ENCODE results near the gene ZC3H4.
"Not testable (repeated sequence)": the region's sequence is repeated elsewhere in the genome, so short reads cannot be mapped to it uniquely, and the experiment has no call there.

ZC3H4 gene

DNA sequence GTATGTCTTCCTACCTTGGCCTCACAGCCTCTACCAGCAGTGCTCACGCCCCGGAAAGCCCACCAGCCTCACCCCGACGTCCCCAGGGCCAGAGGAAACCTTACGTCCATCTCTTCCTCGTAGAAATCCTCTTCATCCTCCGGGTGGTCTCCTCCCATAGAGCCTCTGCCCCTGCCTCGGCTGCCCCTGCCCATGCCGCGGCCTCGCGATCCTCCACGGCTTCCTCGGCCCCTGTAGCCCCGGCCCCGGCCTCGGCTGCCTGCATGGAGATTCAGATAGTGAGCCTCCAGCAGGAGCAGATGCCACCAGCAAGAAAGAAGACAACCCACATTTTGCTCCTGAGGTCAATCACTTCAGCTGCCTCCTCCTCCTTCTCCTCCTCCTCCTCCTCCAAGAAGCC, 27.3 kb downstream of the ZC3H4 start:
- DNase-seq (ENCODE audit: low read depth in 3 of 3, low spot score in 1 of 3) = no peak

DNA sequence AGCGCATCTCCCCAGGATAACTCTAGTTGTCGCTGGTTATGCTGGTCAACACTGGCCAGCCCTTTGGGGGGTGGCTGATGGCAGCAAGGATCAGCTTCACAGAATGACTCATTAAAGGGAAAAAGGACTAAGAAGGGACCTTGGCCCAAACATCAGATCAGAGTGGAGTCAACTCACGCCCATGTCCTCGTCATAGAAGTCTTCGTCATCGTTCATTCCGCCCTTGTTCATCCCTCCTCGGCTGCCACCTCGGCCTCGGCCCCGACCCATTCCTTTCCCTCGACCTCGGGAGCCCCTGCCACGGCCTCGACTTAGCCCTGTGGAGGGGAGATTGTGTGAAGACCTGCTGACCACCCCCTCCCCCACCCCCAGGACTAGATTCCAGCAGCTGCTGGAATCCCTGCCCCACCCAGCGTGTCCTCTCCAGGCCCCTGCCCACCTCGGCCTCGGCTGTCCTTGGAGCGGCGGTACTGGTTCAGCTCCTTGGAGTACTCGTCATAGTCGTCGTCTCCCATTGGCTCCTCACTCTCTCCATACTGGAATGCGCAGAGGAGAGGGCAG, 28.6 kb downstream of the ZC3H4 start:
- no peak for DNase-seq (ENCODE audit: low read depth in 3 of 3, low spot score in 1 of 3)

DNA sequence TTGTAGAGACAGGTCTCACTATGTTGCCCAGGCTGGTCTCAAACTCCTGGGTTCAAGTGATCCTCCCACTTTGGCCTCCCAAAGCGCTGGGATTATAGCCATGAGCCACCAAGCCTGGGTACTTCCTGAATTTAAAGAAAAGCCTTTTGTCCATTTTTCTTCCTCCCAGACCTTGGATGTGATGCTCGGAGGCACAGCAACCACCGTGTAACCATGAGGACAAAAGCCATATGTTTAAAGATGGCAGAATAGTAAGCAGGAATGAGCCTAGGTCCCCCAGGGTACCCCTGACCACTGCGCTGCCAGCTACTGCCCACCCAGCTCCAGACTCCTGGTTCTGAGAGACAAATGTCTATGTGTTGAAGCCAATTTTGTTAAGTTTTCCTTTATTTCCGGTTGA, 31.1 kb downstream of the ZC3H4 start:
- DNase-seq (ENCODE audit: low read depth in 3 of 3, low spot score in 1 of 3) = no peak

DNA sequence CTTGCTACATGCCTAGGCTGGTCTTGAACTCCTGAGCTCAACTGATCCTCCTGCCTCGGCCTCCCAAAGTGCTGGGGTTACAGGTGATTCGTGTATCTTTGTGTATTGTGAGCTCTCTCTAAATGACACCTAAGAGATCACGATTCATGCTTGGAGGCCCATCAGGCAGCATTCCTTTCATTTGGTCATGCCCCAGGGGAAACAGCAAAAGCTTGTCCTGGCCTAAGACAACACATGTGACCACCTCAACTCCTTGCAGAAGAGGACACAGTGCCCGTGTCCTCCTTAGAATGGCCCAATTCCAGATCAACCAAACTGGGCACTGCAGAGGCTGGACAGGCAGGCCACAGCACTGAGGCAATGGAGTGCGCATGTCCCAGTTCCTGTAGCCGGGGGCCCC, 32.5 kb downstream of the ZC3H4 start:
- DNase-seq (ENCODE audit: low read depth in 3 of 3, low spot score in 1 of 3) = no peak

DNA sequence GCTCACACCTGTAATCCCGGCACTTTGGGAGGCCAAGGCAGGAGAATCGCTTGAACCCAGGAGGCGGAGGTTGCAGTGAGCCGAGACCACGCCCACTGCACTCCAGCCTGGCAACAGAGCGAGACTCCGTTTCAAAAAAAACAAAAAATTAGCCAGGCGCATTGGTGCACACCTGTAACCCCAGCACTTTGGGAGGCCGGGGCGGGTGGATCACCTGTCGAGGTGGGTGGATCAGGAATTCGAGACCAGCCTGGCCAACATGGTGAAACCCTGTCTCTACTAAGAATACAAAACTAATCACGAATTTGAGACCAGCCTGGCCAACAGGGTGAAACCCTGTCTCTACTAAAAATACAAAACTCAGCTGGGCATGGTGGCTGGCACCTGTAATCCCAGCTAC, 35.2 kb downstream of the ZC3H4 start:
- not testable (repeated sequence) for DNase-seq (ENCODE audit: low read depth in 3 of 3, low spot score in 1 of 3)

DNA sequence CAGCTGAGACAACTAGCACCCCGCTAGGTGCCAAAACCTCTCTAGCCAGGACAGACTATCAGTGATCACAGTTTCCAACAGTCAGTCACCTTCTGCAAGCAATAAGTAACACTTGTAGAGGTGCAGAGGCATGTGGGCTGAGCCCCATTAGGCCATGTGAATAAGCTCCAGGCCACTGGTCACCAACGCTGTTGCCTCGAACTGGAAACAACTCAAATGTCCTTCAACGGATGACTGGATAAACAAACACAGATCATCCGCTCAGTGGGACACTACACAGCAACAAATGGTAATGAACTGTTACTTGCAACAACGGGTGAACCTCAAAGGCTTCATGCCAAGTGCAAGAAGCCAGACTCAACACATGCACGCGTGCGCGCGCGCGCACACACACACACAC, 37.6 kb downstream of the ZC3H4 start:
- no peak for DNase-seq (ENCODE audit: low read depth in 3 of 3, low spot score in 1 of 3)

DNA sequence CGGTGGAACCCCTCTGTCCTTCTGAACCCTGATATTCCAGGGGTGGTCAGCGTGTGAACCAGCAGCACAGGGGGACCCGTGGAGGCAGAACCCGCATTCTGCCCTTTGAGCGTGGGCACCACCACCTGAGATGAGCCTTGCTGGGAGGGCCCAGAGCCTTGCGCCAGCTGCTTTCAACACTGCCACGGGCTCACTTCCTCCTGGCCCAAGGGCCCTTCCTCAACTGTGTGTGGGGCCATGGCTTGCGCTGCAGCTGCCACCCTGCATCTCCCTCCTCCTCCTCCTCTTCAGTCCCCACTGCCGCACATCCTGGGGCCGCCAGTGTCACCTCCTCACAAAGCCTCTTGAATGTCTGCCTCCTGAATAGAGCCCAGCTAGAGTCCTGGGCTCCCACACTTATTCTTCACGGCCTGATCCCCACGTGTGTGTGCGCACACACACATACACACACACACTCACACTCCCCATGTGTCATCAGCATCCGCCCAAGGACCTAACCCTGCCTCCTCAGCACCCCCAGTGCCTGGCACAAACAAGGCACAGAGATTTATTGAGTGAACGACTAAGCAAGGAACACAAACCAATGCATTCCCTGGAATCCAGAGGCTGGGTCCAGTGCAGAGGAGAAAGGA, 38.3 kb downstream of the ZC3H4 start:
- DNase-seq (ENCODE audit: low read depth in 3 of 3, low spot score in 1 of 3) = no peak

DNA sequence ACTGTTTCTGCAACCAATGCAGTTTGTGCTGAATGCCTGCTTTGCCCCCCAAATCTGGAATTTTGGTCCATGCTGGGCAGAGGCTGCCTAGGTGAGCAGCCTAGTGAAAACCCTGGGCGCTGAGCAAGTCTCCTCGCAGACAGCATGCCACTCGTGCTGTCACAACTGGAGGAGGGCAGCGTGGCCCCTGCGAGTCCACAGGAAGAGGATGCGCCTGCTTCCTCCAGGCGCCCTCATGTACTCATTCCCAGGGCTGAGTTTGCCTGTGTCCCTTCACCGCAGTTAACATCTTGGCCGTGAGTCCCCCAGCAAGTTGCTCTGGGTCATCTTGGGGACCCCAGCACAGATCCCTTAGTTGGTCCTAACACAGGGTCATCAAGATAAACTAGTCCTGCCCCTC, 39.0 kb downstream of the ZC3H4 start:
- no peak for DNase-seq (ENCODE audit: low read depth in 3 of 3, low spot score in 1 of 3)

DNA sequence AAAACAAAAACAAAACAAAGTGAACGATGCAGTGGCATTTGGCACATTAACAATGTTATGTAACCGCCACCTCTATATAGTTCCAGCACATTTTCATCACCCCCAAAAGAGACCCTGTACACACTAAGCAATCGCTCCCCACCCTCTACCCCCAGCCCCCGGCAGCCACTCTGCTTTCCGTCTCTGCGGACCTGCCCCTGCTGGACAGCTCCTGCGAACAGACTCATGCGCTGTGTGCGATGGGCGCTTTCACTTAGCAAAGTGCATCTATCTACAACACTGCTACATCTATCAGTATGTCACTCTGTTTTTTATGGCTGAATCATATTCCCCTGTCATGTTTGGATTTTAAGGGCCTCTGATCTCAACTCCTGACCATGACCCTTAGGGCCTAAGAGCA, 40.0 kb downstream of the ZC3H4 start:
- DNase-seq (ENCODE audit: low read depth in 3 of 3, low spot score in 1 of 3) = no peak

DNA sequence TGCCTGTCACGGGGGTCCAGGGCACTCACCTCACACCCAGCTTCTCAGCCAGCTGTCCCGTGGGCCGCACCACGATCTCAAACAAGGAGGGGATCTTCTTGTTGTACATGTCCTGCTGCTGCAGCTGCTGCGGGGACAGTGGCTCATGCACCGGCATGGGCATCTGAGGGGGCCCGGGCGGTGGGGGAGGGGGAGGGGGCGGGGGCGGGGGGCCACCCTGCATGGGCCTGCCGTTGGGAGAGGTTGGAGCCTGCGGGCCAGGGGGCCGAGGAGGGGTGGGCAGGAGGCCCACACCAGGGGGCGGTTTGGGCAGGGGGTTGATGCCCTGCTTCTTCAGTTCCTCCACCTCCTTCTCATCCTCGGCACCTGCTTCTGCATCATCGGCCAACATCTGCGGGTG, 41.3 kb downstream of the ZC3H4 start:
- no peak for DNase-seq (ENCODE audit: low read depth in 3 of 3, low spot score in 1 of 3)

DNA sequence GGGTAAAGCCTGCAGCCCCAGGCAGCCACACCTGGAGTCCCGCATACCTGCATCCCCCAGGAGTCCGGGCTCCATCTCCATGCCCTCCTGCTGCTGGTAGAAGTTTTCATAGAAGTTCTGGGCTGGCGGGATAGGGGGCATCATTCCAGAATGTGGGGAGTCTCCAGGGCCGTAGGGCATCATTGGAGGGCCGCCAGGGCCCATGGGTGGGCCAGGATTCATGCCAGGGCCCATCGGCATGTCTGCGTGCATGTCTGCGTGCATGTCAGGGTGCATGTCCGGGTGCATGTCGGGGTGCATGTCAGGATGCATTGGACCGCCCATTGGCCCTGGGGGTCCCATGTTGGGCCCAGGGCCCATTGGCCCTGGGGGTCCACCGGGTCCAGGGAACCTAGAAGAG, 41.8 kb downstream of the ZC3H4 start:
- no peak for DNase-seq (ENCODE audit: low read depth in 3 of 3, low spot score in 1 of 3)

DNA sequence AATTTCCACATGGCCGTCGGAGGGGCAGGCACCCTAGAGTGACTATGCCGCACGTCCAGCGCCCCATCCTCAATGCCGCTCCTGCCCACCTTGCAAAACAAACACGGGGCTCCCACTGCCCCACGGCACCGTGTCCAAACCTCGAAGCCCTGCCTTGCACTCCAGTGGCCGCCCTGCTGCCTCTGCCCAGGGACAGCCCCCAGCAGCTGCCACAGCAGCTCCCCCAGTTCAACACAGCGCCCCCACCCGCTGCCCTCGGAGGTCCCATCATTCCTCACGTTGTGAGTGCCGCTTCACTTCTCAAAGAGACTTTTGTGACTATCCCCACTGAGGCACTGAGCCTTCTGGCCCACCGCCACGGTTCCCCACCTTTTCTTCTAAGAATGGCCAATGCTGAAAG, 42.8 kb downstream of the ZC3H4 start:
- no peak for DNase-seq (ENCODE audit: low read depth in 3 of 3, low spot score in 1 of 3)

DNA sequence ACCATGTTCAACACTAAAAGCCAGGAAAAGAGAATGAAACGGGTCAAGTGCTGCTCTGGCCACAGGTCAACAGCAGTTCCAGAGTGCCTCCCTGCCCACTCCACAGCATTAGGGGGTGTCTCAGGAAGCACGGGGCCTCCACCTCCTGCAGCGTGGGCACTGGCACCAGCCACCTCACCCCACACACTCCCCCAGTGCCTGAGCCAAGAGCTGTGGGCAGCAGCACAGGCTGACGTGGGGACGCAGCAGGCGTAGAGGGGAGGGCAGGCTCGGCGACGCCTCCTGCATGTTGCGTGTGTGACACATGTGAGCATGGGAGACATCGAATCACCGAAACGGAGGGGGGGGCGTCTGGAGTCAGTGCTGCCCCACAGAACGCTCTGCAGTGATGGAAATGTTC, 43.8 kb downstream of the ZC3H4 start:
- no peak for DNase-seq (ENCODE audit: low read depth in 3 of 3, low spot score in 1 of 3)

DNA sequence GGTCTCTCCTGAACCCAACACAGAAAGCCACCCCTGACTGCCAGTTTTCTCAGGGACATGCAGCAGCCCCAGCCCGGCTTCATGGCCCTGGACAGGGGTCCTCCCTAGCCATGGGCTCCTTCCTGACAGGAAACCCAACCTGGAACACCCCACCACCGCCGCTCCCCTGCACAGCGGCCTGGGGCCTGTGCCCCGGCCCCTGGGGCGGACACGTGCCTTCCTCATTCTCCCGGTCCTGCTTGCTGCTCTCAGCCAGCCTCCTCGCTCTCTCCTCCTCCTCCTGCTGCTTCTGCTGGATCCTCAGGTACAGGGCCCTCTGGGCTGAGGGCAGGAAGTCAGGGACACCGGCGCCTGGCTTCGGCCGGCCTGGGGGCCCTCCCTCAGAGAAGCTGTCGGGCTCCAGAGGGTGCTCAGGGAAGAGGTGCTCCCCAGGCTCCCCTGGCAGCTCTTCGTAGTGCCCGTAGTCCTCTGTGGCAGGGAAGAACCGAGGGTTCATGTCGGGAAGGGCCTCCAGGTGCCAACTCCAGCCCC, 44.6 kb downstream of the ZC3H4 start:
- DNase-seq (ENCODE audit: low read depth in 3 of 3, low spot score in 1 of 3) = no peak

DNA sequence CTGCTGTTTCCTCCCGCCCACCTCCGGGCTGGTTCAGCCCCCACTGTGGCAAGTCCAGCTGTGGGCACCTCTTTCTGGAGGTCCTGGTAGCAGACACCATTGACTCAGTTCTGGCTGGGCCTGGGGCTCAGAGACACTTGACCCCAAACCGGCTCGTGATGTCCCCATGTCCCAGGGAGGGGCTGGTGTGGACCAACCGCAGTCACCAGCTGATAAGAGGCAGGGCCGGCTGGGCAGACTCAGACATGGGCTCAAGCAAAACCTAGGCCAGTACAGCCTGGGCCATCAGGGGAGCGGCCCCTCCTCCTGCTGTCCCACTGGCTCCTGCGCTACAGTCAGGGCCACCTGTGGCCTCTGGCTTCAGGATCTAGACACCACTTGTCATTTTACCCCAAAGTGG, 45.3 kb downstream of the ZC3H4 start:
- no peak for DNase-seq (ENCODE audit: low read depth in 3 of 3, low spot score in 1 of 3)

DNA sequence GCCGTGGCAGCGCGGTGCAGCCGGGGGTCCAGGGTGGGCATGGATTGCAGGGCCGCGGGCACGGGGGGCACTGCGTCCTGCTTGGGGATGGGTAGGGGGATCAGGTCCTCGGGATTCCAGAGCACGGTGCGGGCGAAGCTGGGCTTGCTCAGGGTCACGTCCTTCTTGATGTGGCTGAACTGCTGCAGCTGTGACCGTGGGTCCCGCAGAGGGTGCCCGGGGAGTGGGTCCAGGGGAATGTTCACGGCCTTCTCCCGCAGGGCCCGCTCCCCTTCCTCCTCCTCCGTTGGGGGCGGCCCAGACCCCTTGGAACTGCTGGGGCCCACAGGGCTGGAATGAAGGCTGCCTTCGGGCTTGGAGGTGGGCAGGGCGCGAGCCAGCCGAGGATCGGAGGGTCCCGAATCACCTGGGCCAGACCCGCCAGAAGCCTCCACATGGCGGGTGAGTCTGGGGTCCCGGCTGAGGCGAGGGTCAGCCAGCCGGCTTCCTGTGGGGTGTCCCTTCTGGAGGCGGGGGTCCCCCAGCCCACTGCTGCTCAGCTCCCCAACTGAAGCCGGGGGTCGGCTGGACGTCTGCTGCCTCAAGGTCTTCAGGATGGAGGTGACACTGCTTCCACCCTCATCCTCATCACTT, 46.2 kb downstream of the ZC3H4 start:
- DNase-seq (ENCODE audit: low read depth in 3 of 3, low spot score in 1 of 3) = no peak

DNA sequence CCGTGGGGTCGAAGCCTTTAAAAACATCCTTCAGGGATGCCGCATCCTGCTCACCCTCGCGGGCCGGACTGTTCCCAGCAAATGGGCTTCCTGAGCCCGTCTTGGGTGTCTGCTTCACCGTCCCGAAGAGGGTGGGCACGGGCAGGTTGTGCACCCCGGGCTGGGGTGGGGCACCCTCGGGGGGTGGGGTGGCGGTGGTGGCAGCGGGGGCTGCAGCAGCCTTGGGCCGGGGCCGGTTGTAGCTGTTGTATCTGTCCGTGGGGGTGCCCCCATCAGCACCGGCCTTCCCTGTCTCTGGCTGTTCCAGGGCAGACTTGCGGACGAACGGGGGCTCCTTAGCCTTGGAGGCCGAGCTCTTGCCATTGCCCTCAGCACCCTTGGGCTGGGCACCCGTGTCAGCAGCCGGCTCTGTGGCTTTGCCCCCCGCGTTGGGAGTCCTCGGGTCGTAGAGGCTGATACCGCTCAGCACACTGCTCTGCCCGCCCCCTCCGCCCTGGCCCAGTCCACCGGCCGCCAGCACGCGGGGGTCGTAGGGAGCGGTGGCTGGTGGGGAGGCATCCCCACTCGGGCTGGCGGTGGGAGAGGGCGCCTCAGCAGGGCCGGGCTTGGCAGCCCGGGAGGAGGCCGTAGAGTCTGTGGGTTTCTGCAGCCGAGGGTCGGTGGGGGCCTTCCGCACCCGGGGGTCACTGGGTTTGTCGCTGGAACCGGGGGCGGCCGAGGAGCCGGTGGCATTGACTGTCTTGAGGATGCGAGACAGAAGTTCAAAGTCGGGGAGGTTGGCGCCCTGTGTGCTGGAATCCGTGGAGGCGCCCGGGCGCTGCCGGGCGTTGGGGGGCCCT, 47.0 kb downstream of the ZC3H4 start:
- no peak for DNase-seq (ENCODE audit: low read depth in 3 of 3, low spot score in 1 of 3)

DNA sequence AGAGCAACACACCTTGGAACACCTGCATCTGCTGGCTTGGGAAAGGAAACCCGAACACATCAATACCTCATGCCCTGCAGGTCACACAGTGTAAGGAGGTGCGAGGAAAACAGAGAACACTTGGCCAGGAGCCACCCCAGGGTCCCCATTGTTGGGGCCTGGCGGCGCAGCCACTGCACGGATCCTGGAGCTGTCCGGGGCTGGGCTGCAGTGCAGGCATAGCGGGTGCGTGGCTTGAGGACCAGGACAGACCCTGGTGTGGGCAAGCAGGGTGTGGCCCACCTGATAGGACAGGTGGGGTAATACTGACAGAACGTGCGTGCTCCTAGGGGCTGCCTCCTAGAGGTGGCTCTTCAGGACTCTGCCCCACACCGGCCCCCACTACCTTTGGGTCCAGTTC, 48.3 kb downstream of the ZC3H4 start:
- no peak for DNase-seq (ENCODE audit: low read depth in 3 of 3, low spot score in 1 of 3)

DNA sequence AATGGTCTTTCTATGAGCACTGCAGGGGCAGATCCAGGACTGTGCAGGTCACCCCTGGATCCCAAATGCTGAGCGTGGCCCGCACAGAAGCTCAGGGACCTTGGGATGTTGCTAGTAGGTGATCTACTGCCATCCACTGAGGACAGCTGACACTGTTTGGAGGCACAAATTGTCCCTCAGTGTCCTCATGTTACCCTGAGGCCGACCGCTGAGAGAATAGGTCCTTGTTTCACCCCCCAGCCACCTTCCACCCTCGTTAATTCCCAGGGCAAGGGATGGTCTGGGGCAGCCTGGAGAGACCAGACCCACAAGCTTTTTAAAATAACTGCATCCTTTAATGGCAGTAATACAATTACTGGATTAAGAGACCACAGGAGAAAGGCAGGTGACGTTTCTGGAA, 49.7 kb downstream of the ZC3H4 start:
- no peak for DNase-seq (ENCODE audit: low read depth in 3 of 3, low spot score in 1 of 3)

DNA sequence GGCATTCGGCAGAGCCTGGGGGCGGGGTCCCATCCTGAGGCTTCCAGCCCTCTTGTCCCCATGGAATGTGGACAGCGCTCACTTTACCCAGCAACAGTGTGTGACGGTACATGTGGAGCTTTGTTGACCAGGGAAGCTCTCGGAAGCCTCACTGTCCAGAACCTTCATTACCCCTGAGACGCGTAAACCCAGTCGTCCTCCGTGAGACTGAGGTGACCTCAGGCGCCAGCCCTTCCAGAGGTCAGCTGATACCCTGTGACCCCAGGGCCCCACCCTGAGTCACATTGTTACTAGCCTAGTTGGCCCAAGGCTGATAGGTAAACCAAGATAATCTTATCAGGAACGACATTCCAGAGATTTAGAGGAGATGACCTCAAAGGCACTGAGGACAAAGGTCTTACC, 55.0 kb downstream of the ZC3H4 start:
- no peak for DNase-seq (ENCODE audit: low read depth in 3 of 3, low spot score in 1 of 3)

DNA sequence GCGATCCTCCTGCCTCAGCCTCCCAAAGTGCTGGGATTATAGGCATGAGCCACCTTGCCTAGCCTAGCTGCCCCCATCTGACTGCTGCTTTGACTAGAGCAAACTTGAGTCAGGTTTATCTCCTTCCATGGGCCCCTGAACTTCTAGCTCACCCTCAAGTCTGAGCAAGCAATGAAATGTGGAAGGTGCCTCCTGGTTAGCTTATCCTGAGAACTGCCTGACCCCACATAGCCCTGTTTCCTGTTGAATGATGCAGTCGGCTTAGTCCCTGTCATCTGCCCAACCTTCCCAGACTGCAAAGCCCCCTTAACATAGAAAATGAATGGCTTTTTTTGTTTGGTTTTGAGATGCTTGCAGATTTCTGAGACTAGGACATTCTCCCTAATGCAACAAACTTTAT, 56.2 kb downstream of the ZC3H4 start:
- DNase-seq (ENCODE audit: low read depth in 3 of 3, low spot score in 1 of 3) = no peak

DNA sequence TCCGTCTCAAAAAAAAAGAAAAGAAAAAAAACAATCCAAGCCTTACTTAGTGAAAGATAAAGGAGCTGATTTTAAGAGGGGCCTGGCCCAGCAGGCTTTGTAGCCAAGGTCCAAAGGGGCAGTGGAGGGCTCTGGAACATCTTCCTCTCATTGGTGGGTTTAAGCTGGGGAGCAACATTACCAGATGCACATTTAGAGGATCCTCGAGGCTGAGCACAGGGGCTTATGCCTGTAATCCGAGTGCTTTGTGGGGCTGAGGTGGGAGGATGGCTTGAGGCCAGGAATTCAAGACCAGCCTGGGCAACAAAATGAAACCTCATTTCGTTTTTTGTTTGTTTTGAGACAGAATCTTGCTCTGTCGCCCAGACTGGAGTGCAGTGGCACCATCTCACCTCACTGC, 57.2 kb downstream of the ZC3H4 start:
- no peak for DNase-seq (ENCODE audit: low read depth in 3 of 3, low spot score in 1 of 3)
